ENCODE measurements around the gene SMYD4.

GRCh38 chr17:1783271-1783670, 46.4 kb downstream of the SMYD4 start:
- no peak for TF ChIP-seq CTCF (conservative IDR thresholded peaks at IDR 0.05; ENCODE audit: low read depth in 2 of 2)
- no peak for TF ChIP-seq POLR2AphosphoS5 (IDR thresholded peaks at IDR 0.05; ENCODE audit: low read depth)
- TF ChIP-seq EZH2 (IDR thresholded peaks at IDR 0.05; ENCODE audit: low read depth, unreplicated experiment): no peak
- TF ChIP-seq EZH2phosphoT487 (IDR thresholded peaks at IDR 0.05; ENCODE audit: unreplicated experiment): no peak
- TF ChIP-seq CREB1 (CRISPR knock-in tag; IDR thresholded peaks at IDR 0.05; ENCODE audit: low read depth): no peak
- TF ChIP-seq STAT1 (IDR thresholded peaks at IDR 0.05; ENCODE audit: unreplicated experiment): no peak
- no peak for TF ChIP-seq REST (IDR thresholded peaks at IDR 0.05; ENCODE audit: unreplicated experiment)
- no peak for TF ChIP-seq JUNB (IDR thresholded peaks at IDR 0.05; ENCODE audit: unreplicated experiment)
- TF ChIP-seq NANOG (IDR thresholded peaks at IDR 0.05; ENCODE audit: borderline replicate concordance): no peak
